Measurements from ENCODE around the gene YDJC. TPM values are rescaled to one million over a fixed set of nuclear protein-coding genes. Genes with fewer than 3 reads are reported as not detected.

YDJC gene
- total RNA-seq, 2 experiments from 2014 or later: 59.0 to 81.1 TPM

DNA sequence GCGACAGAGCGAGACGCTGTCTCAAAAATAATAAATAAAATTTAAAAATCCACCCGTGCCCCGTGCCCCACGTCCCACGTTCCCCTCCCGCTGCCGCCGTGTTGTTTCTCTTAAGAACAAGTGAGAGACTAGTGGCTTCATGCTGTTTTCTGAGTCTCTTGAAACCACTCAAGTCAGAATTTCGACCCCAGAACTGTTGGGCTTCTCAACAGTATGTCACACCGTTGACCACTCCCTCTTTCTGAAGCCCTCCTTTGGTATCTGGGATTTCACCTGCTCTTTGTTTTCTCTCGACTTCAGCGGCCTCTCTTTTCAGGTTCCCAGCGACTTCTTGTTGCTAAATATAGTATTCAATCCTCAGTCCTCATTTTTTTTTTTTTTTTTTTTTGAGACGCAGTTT, 37.0 kb upstream of the YDJC start:
- CTCF ChIA-PET (ENCODE audit: unreplicated experiment): interaction anchor here (1.2 kb wide), 1 partner anchor 13 kb away, joined by 3 read pairs; no protein-coding TSS in a partner anchor

DNA sequence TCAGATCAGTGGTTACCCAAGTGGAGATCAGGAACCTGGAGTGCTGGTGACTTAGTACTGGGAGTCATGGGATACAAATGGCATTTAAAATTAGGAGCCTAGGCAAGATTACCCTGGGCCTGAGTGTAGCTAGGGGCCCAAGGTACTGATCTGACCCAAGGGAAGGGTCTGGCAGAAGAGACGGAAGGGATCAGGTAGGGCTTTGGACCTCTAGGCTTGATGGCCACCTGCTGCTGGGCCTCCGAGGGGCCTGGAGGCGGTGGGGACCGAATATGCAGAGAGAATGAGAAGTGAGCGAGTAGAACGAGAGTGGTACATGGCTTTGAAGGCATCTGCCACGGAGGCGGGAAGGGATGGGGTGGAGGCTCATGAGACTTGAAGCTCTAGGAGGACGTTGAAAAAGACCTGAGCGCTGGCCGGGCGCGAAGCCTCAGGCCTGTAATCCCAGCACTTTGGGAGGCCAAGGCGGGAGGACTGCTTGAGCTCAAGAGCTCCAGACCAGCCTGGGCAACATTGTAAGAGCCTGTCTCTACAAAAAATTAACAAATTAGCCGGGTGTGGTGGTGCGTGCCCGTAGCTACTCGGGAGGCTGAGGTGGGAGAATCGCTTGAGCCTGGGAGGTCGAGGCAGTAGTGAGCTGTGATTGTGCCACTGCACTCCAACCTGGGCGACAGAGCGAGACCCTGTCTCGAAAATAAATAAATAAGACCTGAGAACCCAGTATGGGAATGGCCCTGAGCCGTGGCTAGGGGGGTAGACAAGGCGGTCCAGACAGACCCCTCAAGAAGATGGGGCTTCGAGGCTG, 35.4 kb upstream of the YDJC start:
- BruUV-seq (replicated peaks): no TSS peak
- intact Hi-C loops (cut with micrococcal nuclease; ENCODE audit: unreplicated experiment): loop anchor here (5.0 kb wide), 1 partner anchor 42 kb away; no protein-coding TSS in a partner anchor
- DNase-seq (ENCODE audit: low spot score): no peak

More for the DNA sequence above, 37.0 kb upstream of the YDJC start:
- Histone ChIP-seq H3K27ac (ENCODE audit: low read depth, low read length, poor library complexity, severe bottlenecking) (peak overlapping the region; percentile 63), H2AFZ (ENCODE audit: low read length) (no peak overlapping the region; the same call in 1 of the 2 replicates), H3K4me3 (ENCODE audit: low read depth, low read length, poor library complexity, severe bottlenecking) (peak overlapping the region; percentile 93), H3K4me2 (ENCODE audit: low read length) (peak overlapping the region; percentile 72), H4K20me1 (ENCODE audit: insufficient read depth, low read length) (no peaks in the 10 kb centered on the region), H3K9me2 (ENCODE audit: insufficient read depth, low read length) (no peaks in the 10 kb centered on the region), H3K79me2 (ENCODE audit: insufficient read depth, low read depth, low read length) (peaks cover 46% of the 10 kb centered on the region), H3K9me3 (ENCODE audit: low read length) (no peaks in the 10 kb centered on the region), H3K4me1 (ENCODE audit: insufficient read depth, low read length, poor library complexity, severe bottlenecking) (peaks cover 54% of the 10 kb centered on the region), H3K36me3 (ENCODE audit: insufficient read depth, low read length) (peaks cover 28% of the 10 kb centered on the region)
- intact Hi-C loops (cut with micrococcal nuclease; ENCODE audit: unreplicated experiment): loop anchor here (5.0 kb wide), 1 partner anchor 41 kb away; no protein-coding TSS in a partner anchor
- no TSS peak for BruUV-seq (replicated peaks)
- DNase-seq (ENCODE audit: low spot score): no peak
- TF ChIP-seq CTCF (conservative IDR thresholded peaks at IDR 0.05; ENCODE audit: low read length): no peak
- no peak for TF ChIP-seq EZH2phosphoT487 (IDR thresholded peaks at IDR 0.05; ENCODE audit: borderline replicate concordance, low read depth, low read length)
- POLR2A ChIA-PET: no interaction called here

More for the DNA sequence above, 35.4 kb upstream of the YDJC start:
- H3K4me3 ChIP-seq (ENCODE audit: low read depth, low read length, poor library complexity, severe bottlenecking): peak overlapping the region; percentile 93
- H3K9me2 ChIP-seq (ENCODE audit: insufficient read depth, low read length): no peaks in the 10 kb centered on the region
- peak overlapping the region; percentile 63 for H3K27ac ChIP-seq (ENCODE audit: low read depth, low read length, poor library complexity, severe bottlenecking)
- no peaks in the 10 kb centered on the region for H4K20me1 ChIP-seq (ENCODE audit: insufficient read depth, low read length)
- H3K4me1 ChIP-seq (ENCODE audit: insufficient read depth, low read length, poor library complexity, severe bottlenecking): peaks cover 38% of the 10 kb centered on the region
- peaks cover 35% of the 10 kb centered on the region for H3K79me2 ChIP-seq (ENCODE audit: insufficient read depth, low read depth, low read length)
- H3K9me3 ChIP-seq (ENCODE audit: low read length): no peaks in the 10 kb centered on the region
- peak overlapping the region; percentile 67; the same call in 1 of the 2 replicates for H2AFZ ChIP-seq (ENCODE audit: low read length)
- peaks cover 12% of the 10 kb centered on the region for H3K36me3 ChIP-seq (ENCODE audit: insufficient read depth, low read length)
- POLR2A ChIA-PET: interaction anchor here (1.1 to 1.3 kb wide), 2 partner anchors 13 to 43 kb away, joined by 3 to 5 read pairs; no protein-coding TSS in a partner anchor
- CTCF ChIA-PET (ENCODE audit: unreplicated experiment): interaction anchor here (0.6 to 1.2 kb wide), 2 partner anchors 12 to 24 kb away, joined by 3 read pairs; partner anchors contain the start of gene SDF2L1
- TF ChIP-seq CTCF (conservative IDR thresholded peaks at IDR 0.05; ENCODE audit: low read length) (no peak), EZH2phosphoT487 (IDR thresholded peaks at IDR 0.05; ENCODE audit: borderline replicate concordance, low read depth, low read length) (no peak)
- H3K4me2 ChIP-seq (ENCODE audit: low read length): peak overlapping the region; percentile 72
